ENCODE measurements around the gene SLITRK1. TPM values are rescaled to one million over a fixed set of nuclear protein-coding genes. Genes with fewer than 3 reads are reported as not detected.

The SLITRK1 gene
- total and polyA plus RNA-seq, 9 of the 15 experiments (the other 6 are each of a cell fraction or from before 2014, with no cell fraction given), result not detected

DNA sequence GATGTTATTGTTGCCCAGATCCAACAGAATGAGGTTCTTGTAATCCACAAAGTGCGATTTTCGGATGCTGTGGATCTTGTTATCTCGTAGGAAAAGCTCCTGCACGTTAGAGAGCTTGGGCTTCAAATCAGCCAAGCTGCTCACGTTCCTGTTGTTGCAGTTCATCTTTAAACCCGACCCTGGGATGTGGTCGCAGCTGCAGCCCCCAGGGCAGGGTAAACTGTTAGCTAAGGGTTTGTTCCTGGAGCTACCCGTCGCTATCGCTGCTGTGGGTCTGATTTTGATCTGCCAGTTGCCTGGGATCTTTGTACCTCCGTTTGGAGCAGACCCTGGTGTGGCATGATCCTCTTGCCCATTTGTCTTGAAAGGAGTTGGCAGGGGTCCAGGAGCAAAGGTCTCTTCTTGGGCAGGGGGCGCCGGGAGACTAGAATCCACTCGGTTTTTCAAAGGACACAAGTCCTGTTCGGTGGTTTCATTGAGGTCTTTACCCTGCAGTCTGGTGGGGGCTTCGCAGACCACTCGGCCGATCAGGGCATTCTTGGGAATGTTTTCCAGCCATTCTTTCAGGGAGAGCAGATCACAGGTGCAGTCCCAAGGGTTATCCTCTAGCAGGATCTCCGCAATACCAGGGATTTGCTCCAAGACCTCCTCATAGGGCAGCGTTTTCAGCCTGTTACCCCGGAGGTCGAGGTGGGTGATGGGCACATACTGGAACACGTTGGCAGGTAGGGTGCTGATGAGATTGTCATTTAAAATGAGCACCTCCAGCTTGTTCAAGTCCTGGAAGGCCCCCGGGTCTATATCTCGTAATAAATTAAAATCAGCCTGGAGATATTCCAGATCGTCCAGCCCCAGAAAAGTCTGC, 1.8 kb downstream of the SLITRK1 start:
- H3K27ac ChIP-seq (ENCODE audit: extremely low read depth, low read depth, low read length), result no peak overlapping the region
- no peaks in the 10 kb centered on the region for H3K4me1 ChIP-seq (replicated peaks in 1 of 2; ENCODE audit: control insufficient read depth in 2 of 2, insufficient read depth in 2 of 2, low read length in 2 of 2)
- no peaks in the 10 kb centered on the region for H4K20me1 ChIP-seq (replicated peaks; ENCODE audit: control insufficient read depth, insufficient read depth, low read length)
- no peaks in the 10 kb centered on the region for H3K9me3 ChIP-seq (replicated peaks; ENCODE audit: control insufficient read depth, insufficient read depth, low read depth, low read length)
- no peaks in the 10 kb centered on the region for H3K36me3 ChIP-seq (ENCODE audit: control insufficient read depth, insufficient read depth, low read length)
- intact Hi-C loops (cut with micrococcal nuclease), result no loop called here
- in situ Hi-C loops (cut with MboI), result no loop called here
- no peak for FAIRE-seq
- 1% methylated on average over 14 of the region's 26 CpGs for WGBS (ENCODE audit: insufficient coverage, low coverage, missing lambda C conversion rate)
- no peak overlapping the region for H2AFZ ChIP-seq (ENCODE audit: low read depth, low read length)
- H3K9me1 ChIP-seq (ENCODE audit: control insufficient read depth, insufficient read depth, low read length), result no peaks in the 10 kb centered on the region
- DNase-seq (ENCODE audit: extremely low read depth in 1 of 4, low spot score in 3 of 4), result no peak
- ChIA-PET POLR2A (no interaction called here), CTCF (ENCODE audit: low intra/inter-chr PET ratio) (no interaction called here)
- no TSS peak for BruUV-seq (replicated peaks)
- no peak for TF ChIP-seq TSC22D4 (tag; IDR thresholded peaks at IDR 0.05)
- TF ChIP-seq ZNF165 (CRISPR knock-in tag; IDR thresholded peaks at IDR 0.05; ENCODE audit: borderline replicate concordance), result no peak
- TF ChIP-seq FUS (optimal IDR thresholded peaks at IDR 0.05; ENCODE audit: low read depth, low read length), result no peak
- no peak for TF ChIP-seq THRAP3 (IDR thresholded peaks at IDR 0.05; ENCODE audit: borderline replicate concordance)
- TF ChIP-seq ZBTB9 (CRISPR knock-in tag; IDR thresholded peaks at IDR 0.05), result no peak
- TF ChIP-seq ZNF551 (CRISPR knock-in tag; IDR thresholded peaks at IDR 0.05), result no peak
- TF ChIP-seq RUNX1 (IDR thresholded peaks at IDR 0.05; ENCODE audit: low read depth), result no peak
- no peak for TF ChIP-seq ETV1 (tag; conservative IDR thresholded peaks at IDR 0.05; ENCODE audit: low read depth)
- TF ChIP-seq DNMT1 (IDR thresholded peaks at IDR 0.05), result no peak
- no peak for TF ChIP-seq E2F1 (CRISPR knock-in tag; IDR thresholded peaks at IDR 0.05)
- TF ChIP-seq ZNF140 (CRISPR knock-in tag; IDR thresholded peaks at IDR 0.05), result no peak
- no peak for TF ChIP-seq SMAD4 (CRISPR knock-in tag; conservative IDR thresholded peaks at IDR 0.05)
- TF ChIP-seq ZNF174 (CRISPR knock-in tag; IDR thresholded peaks at IDR 0.05), result no peak
- no peak for TF ChIP-seq GATAD2A (IDR thresholded peaks at IDR 0.05)
- no peak for TF ChIP-seq PML (IDR thresholded peaks at IDR 0.05; ENCODE audit: low read length)
- no peak for TF ChIP-seq SMARCE1 (IDR thresholded peaks at IDR 0.05)
- no peak for TF ChIP-seq SRF (CRISPR knock-in tag; IDR thresholded peaks at IDR 0.05)
- TF ChIP-seq ZNF644 (tag; IDR thresholded peaks at IDR 0.05; ENCODE audit: low read depth), result no peak
- TF ChIP-seq TAF9B (IDR thresholded peaks at IDR 0.05; ENCODE audit: partially characterized antibody), result no peak
- H3K9ac ChIP-seq (ENCODE audit: insufficient read depth in 1 of 2, low read depth in 2 of 2, low read length in 2 of 2), result no peak overlapping the region
- H3K4me2 ChIP-seq (ENCODE audit: insufficient read depth, low read length), result no peak overlapping the region
- no peak overlapping the region for H3K4me3 ChIP-seq
- H3K79me2 ChIP-seq (ENCODE audit: control insufficient read depth, insufficient read depth, low read length), result no peaks in the 10 kb centered on the region
- no peak for ATAC-seq
- H3K27me3 ChIP-seq (ENCODE audit: control insufficient read depth in 2 of 2, insufficient read depth in 2 of 2, low read length in 2 of 2), result no peaks in the 10 kb centered on the region
